Measurements from ENCODE around the gene KIF2A.
A peak's percentile ranks its signal among the peaks of the same experiment; 100 is the strongest.

The KIF2A gene

GRCh38 chr5:62296998-62297397 lies 9.0 kb upstream of the KIF2A start:
- no peak for DNase-seq

DNA sequence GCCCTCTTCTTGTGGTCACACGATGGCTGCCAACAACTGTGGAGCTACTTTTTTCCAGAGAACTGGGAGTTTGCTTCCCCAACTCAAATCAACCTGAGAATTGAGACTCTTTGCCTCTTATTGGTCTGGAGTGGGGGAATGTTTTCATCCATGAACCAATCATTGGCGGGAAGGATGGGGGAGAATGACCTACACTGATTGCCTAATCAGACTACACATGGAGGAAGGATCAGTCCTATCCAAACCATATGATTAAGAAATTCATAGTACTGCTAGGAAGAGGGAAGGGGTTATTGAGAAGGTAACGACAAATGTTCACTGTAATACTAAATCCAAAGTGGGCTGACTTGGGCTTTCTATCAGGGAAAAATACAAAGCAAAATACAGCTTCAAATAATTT lies 7.9 kb upstream of the KIF2A start:
- DNase-seq = no peak

DNA sequence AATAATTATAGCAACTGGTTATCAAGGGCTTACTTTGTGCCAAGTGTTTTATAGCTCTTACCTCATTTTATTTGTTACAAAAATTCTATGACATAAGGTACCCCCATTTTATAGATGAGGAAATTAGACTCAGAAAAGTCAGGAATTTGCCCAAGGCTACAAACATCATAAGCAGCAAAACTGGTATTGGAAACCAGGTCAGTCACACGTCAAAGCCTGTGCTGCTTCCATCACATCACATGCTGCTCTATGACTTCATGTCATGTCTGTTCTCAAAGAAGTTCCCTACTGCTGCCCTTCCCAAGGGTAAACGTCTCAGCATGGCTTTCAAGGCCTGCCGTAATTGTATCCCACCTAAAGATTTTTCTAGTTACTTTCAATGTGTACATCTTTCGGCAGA lies 6.9 kb upstream of the KIF2A start:
- DNase-seq = no peak

GRCh38 chr5:62299600-62299999 lies 6.4 kb upstream of the KIF2A start:
- no peak for DNase-seq

DNA sequence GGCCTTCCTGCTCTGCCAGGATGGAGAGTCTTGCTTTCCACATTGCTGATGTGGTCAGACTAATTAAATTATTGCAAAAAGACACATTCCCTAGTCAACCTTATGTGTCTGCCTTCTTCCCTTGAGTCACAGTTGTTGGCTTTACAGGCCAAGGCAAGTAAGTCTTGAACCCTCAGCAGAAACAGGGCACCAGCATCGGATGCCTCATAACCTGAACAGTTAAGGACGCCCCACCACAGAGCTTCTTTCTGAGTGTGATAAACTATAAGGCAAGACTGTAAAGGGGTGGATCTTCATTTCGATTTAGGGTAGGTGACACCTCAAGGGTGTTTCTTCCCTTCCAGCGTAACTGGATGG lies 670 bp upstream of the KIF2A start:
- DNase-seq = no peak

GRCh38 chr5:62306323-62306895 lies 403 bp downstream of the KIF2A start:
- no peak for DNase-seq

DNA sequence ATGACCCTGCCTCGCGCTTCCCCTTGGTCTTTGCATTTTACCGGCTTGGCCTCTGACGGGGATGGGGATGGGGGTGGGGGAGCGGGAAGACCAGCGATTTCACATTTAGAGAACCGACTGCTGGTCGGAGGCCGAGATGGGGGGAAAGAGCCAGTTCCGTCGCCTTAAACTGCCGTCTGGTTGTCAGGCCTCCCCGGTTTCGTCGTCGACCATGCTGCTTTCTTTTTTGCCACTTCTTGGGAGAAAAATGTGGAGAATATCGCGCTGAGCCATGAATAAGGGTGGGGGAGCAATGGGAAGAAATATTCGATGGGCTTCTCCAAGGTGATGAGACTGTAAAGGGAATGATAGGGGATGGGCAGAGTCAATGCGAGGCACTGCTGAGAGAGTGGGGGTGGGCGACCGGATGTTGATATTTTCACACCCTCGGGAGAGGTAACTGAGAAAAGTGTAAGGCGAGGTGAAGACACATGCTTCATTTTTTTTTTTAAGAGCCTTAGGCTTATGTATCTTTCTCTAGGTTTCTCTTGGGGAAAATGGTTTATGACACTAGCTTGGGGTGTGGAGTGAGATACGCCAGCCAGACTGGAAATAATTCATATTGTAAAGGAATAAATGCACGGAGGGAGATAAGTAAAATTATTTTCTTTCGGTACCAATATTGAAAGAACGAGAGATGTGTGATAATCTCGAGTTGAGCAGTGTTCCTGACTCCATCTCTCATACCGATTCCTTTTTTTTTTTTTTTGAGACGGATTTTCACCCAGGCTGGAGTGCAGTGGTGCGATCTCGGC lies 1.1 kb downstream of the KIF2A start:
- peak; percentile 74 to 77 for DNase-seq

GRCh38 chr5:62308439-62308838 lies 2.4 kb downstream of the KIF2A start:
- no peak for DNase-seq

GRCh38 chr5:62309107-62309506 lies 3.1 kb downstream of the KIF2A start:
- DNase-seq = no peak

GRCh38 chr5:62310426-62311143 lies 4.6 kb downstream of the KIF2A start:
- DNase-seq = no peak

- no peak for DNase-seq
Observed at GRCh38 chr5:62312036-62312435, 6.0 kb downstream of the KIF2A start.

- DNase-seq = no peak
Observed at GRCh38 chr5:62312674-62313073, 6.7 kb downstream of the KIF2A start.

DNA sequence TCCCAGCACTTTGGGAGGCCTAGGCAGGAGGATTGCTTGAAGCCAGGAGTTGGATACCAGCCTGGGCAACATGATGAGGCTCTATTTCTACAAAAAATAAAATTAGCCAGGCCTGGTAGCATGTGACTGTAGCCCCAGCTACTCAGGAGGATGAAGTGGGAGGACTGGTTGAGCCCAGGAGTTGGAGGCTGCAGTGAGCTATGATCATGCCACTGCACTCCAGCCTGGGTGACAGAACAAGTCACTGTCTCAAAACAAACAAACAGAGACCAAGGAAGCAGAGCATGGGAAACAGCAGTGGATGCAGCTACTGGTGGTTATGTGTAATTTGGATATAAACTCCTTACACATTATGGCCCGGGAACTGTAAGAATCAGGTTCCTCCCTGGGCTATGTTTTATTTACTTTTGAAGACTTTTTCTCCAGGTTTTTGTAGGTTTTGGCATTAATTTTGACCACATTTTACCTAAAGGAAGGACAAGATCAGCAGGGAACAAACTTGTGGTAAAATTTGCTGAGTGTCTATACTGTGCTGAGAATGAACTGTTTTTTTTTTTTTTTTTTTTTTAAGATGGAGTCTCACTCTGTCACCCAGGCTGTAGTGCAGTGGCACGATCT lies 8.3 kb downstream of the KIF2A start:
- DNase-seq = no peak

- no peak for DNase-seq
Observed at GRCh38 chr5:62315376-62316175, 9.6 kb downstream of the KIF2A start.

GRCh38 chr5:62316176-62316502 lies 10.1 kb downstream of the KIF2A start:
- no peak for DNase-seq

- no peak for DNase-seq
Observed at GRCh38 chr5:62317810-62318209, 11.8 kb downstream of the KIF2A start.

DNA sequence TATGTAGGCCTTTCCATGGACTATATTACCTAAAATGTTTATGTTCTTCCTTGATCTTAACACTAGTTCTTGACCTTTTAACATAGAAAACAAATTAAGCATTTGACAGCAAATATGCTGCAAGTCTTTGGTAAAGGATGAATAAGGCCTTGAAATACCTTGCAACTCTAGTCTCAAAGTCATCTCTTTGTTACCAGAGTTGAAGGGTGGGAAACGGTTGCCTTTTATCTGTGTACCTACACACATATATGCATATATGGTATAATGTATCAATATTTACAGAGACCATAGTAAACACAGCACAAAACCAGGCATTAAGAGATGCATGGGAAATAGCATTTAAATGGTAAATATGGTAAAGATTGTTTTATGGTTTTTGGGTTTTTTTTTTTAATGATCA lies 16.5 kb downstream of the KIF2A start:
- no peak for DNase-seq

- no peak for DNase-seq
Observed at GRCh38 chr5:62326302-62326701, 20.3 kb downstream of the KIF2A start.

- no peak for DNase-seq
Observed at GRCh38 chr5:62326702-62327101, 20.7 kb downstream of the KIF2A start.

GRCh38 chr5:62327138-62328053 lies 21.4 kb downstream of the KIF2A start:
- no peak for DNase-seq

- no peak for DNase-seq
Observed at GRCh38 chr5:62328772-62329491, 22.9 kb downstream of the KIF2A start.

Data from activated T-cell treated with anti-CD3 and anti-CD28 coated beads, Interleukin-2, amount 50 U/mL, for 48 hours (primary cell).